Loucy (cell line): ENCODE measurements around the gene BTNL9.

Experiments
- CTCF ChIP-seq: fragments of 200-600 bp; sonication (generic); conservative IDR thresholded peaks from 2 replicates; pipeline ENCODE4 v1.5.1; 2014; ENCODE audit warnings: mild to moderate bottlenecking, antibody characterized with exemption, low read length
- EZH2phosphoT487 ChIP-seq: fragments of 200-600 bp; IDR thresholded peaks from 2 replicates; pipeline ENCODE4 v1.6.1; 2018; ENCODE audit warnings: antibody characterized with exemption, mild to moderate bottlenecking, moderate library complexity, borderline replicate concordance

GRCh38 chr5:181050016-181050415 is 9.9 kb downstream of the BTNL9 start:
- no peak for TF ChIP-seq CTCF
- no peak for TF ChIP-seq EZH2phosphoT487
